ENCODE measurements around the gene TMEM18. TPM values are rescaled to one million over a fixed set of nuclear protein-coding genes. Genes with fewer than 3 reads are reported as not detected.

Gene TMEM18
- total RNA-seq, 4 donors from 2014 or later, result 8.7 to 27.3 (median 10.2) TPM

- 48% methylated on average over 6 of the region's 6 CpGs for WGBS
- peaks cover 0 to 4% (median 0%) of the 10 kb centered on the region in 4 donors for H3K4me1 ChIP-seq
- no peak for TF ChIP-seq EP300 (IDR thresholded peaks at IDR 0.05)
- TF ChIP-seq POLR2AphosphoS5 (IDR thresholded peaks at IDR 0.05), result no peak
- TF ChIP-seq CTCF (IDR thresholded peaks at IDR 0.05), result no peak
- TF ChIP-seq POLR2A (IDR thresholded peaks at IDR 0.05; ENCODE audit: low read depth), result no peak
- no peaks in the 10 kb centered on the region for H3K9me3 ChIP-seq
- peak; percentile 87 for DNase-seq (ENCODE audit: extremely low spot score)
- peaks cover 0 to 1% (median 0%) of the 10 kb centered on the region in 4 donors for H3K27me3 ChIP-seq
- H3K4me3 ChIP-seq, result no peak overlapping the region
- intact Hi-C loops (cut with DNase I), result no loop called here
- no peaks in the 10 kb centered on the region for H3K36me3 ChIP-seq
- H3K27ac ChIP-seq (replicated peaks in 1 of 4), result no peak overlapping the region
These were observed 17.8 kb upstream of the TMEM18 start for GRCh38 chr2:694906-695510.

GRCh38 chr2:694174-694573, 17.0 kb upstream of the TMEM18 start:
- Histone ChIP-seq H3K4me1 (peaks cover 0 to 4% (median 0%) of the 10 kb centered on the region in 4 donors), H3K4me3 (no peak overlapping the region), H3K27ac (replicated peaks in 1 of 4) (no peak overlapping the region), H3K27me3 (peaks cover 0 to 4% (median 0%) of the 10 kb centered on the region in 4 donors), H3K36me3 (no peaks in the 10 kb centered on the region), H3K9me3 (no peaks in the 10 kb centered on the region)
- intact Hi-C loops (cut with DNase I), result no loop called here
- TF ChIP-seq EP300 (IDR thresholded peaks at IDR 0.05) (no peak), POLR2A (IDR thresholded peaks at IDR 0.05; ENCODE audit: low read depth) (no peak), POLR2AphosphoS5 (IDR thresholded peaks at IDR 0.05) (no peak), CTCF (IDR thresholded peaks at IDR 0.05) (no peak)
- DNase-seq (ENCODE audit: extremely low spot score), result no peak
- WGBS, result 54% methylated on average over 2 of the region's 2 CpGs

GRCh38 chr2:693606-694005, 16.4 kb upstream of the TMEM18 start:
- intact Hi-C loops (cut with DNase I), result no loop called here

GRCh38 chr2:692767-693166, 15.6 kb upstream of the TMEM18 start:
- peaks cover 0 to 10% (median 0%) of the 10 kb centered on the region in 4 donors for H3K27me3 ChIP-seq
- intact Hi-C loops (cut with DNase I), result no loop called here
- TF ChIP-seq CTCF (IDR thresholded peaks at IDR 0.05), result no peak
- TF ChIP-seq POLR2A (IDR thresholded peaks at IDR 0.05; ENCODE audit: low read depth), result no peak
- no peak for TF ChIP-seq EP300 (IDR thresholded peaks at IDR 0.05)
- TF ChIP-seq POLR2AphosphoS5 (IDR thresholded peaks at IDR 0.05), result no peak
- DNase-seq (ENCODE audit: extremely low spot score), result peak; percentile 83
- H3K27ac ChIP-seq (replicated peaks in 1 of 4), result no peak overlapping the region
- H3K9me3 ChIP-seq, result no peaks in the 10 kb centered on the region
- H3K4me1 ChIP-seq, result peaks cover 0 to 4% (median 0%) of the 10 kb centered on the region in 4 donors
- H3K4me3 ChIP-seq, result no peak overlapping the region
- 73% methylated on average over 8 of the region's 8 CpGs for WGBS
- H3K36me3 ChIP-seq, result no peaks in the 10 kb centered on the region

More at GRCh38 chr2:693606-694005, 16.4 kb upstream of the TMEM18 start:
- Histone ChIP-seq H3K27ac (replicated peaks in 1 of 4) (no peak overlapping the region), H3K36me3 (no peaks in the 10 kb centered on the region), H3K27me3 (peaks cover 0 to 7% (median 0%) of the 10 kb centered on the region in 4 donors), H3K9me3 (no peaks in the 10 kb centered on the region), H3K4me3 (no peak overlapping the region), H3K4me1 (peaks cover 0 to 4% (median 0%) of the 10 kb centered on the region in 4 donors)
- no peak for DNase-seq (ENCODE audit: extremely low spot score)
- TF ChIP-seq POLR2AphosphoS5 (IDR thresholded peaks at IDR 0.05) (no peak), CTCF (IDR thresholded peaks at IDR 0.05) (no peak), POLR2A (IDR thresholded peaks at IDR 0.05; ENCODE audit: low read depth) (no peak), EP300 (IDR thresholded peaks at IDR 0.05) (no peak)
- 95% methylated on average over 7 of the region's 7 CpGs for WGBS

Data from esophagus muscularis mucosa (tissue), 4 donors.